Neural crest cell (in vitro differentiated cells): ENCODE results near the gene CREB3L2. TPM values are rescaled to one million over a fixed set of nuclear protein-coding genes. Genes with fewer than 3 reads are reported as not detected.
"Not testable (repeated sequence)": the region's sequence is repeated elsewhere in the genome, so short reads cannot be mapped to it uniquely, and the experiment has no call there.

ENCODE experiments used
- DNase-seq: peaks from one replicate; pipeline ENCODE4 v3.0.0; 2021; ENCODE audit warnings: low read depth, mixed read lengths, low spot score
- H3K27ac Mint-ChIP-seq: one replicate; pipeline ENCODE4 v1.8.0; 2021; ENCODE audit warnings: mild to moderate bottlenecking, mixed read lengths; ENCODE audit not compliant: unreplicated experiment
- H3K27me3 Mint-ChIP-seq: 2 replicates; pipeline ENCODE4 v1.8.0; 2021; ENCODE audit warnings: low read depth, mild to moderate bottlenecking, mixed read lengths
- H3K36me3 Mint-ChIP-seq: 2 replicates; pipeline ENCODE4 v1.8.0; 2021; ENCODE audit warnings: low read depth, mild to moderate bottlenecking, mixed read lengths
- H3K4me1 Mint-ChIP-seq: 2 replicates; pipeline ENCODE4 v1.8.0; 2021; ENCODE audit warnings: mixed read lengths
- H3K4me3 Mint-ChIP-seq: one replicate; pipeline ENCODE4 v1.8.0; 2021; ENCODE audit warnings: mild to moderate bottlenecking, mixed read lengths
- H3K9me3 Mint-ChIP-seq: 2 replicates; pipeline ENCODE4 v1.8.0; 2021; ENCODE audit warnings: mixed read lengths
- total RNA-seq: library from RNA; stranded (reverse); gene quantifications from 2 replicates; pipeline ENCODE4 v1.2.1, GENCODE V29; 2021
- TF ChIP-seq, protein P1 (sequence below): fragments of 200-600 bp; sonication (generic); conservative IDR thresholded peaks from 2 replicates; pipeline ENCODE4 v1.5.0; 2021; ENCODE audit warnings: antibody characterized with exemption, mild to moderate bottlenecking

CREB3L2 gene
- total RNA-seq, 1 donor from 2014 or later = 51.9 TPM

- Mint-ChIP-seq H3K9me3 (peaks cover 2% of the 10 kb centered on the region), H3K27ac (no peak overlapping the region), H3K4me3 (no peak overlapping the region), H3K36me3 (peaks cover 15% of the 10 kb centered on the region), H3K27me3 (no peaks in the 10 kb centered on the region), H3K4me1 (peaks cover 58% of the 10 kb centered on the region)
- TF ChIP-seq, protein P1, sequence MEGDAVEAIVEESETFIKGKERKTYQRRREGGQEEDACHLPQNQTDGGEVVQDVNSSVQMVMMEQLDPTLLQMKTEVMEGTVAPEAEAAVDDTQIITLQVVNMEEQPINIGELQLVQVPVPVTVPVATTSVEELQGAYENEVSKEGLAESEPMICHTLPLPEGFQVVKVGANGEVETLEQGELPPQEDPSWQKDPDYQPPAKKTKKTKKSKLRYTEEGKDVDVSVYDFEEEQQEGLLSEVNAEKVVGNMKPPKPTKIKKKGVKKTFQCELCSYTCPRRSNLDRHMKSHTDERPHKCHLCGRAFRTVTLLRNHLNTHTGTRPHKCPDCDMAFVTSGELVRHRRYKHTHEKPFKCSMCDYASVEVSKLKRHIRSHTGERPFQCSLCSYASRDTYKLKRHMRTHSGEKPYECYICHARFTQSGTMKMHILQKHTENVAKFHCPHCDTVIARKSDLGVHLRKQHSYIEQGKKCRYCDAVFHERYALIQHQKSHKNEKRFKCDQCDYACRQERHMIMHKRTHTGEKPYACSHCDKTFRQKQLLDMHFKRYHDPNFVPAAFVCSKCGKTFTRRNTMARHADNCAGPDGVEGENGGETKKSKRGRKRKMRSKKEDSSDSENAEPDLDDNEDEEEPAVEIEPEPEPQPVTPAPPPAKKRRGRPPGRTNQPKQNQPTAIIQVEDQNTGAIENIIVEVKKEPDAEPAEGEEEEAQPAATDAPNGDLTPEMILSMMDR = no peak
- no peak for DNase-seq
These were observed 32.1 kb downstream of the CREB3L2 start for GRCh38 chr7:137969828-137970227.

- H3K4me1 Mint-ChIP-seq = peaks cover 52% of the 10 kb centered on the region
- TF ChIP-seq, protein P1 = no peak
- peaks cover 2% of the 10 kb centered on the region for H3K9me3 Mint-ChIP-seq
- H3K27me3 Mint-ChIP-seq = no peaks in the 10 kb centered on the region
- H3K27ac Mint-ChIP-seq = no peak overlapping the region
- peaks cover 15% of the 10 kb centered on the region for H3K36me3 Mint-ChIP-seq
- no peak overlapping the region for H3K4me3 Mint-ChIP-seq
- DNase-seq = no peak
These were observed 33.0 kb downstream of the CREB3L2 start for GRCh38 chr7:137968890-137969289.

DNA sequence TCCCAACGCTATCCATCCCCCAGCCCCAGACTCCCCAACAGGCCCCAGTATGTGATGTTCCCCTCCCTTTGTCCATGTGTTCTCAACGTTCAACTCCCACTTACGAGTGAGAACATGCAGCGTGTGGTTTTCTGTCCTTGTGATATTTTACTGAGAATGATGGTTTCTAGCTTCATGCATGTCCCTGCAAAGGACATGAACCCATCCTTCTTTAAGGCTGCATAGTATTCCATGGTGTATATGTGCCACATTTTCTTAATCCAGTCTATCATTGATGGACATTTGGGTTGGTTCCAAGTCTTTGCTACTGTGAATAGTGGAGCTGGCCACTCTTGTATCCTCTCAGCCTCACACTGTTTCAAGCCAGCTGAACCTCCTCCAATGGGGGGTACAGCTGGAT is 33.5 kb downstream of the CREB3L2 start:
- peak overlapping the region; percentile 74 for H3K27ac Mint-ChIP-seq
- DNase-seq, H3K9me3 Mint-ChIP-seq, H3K27me3 Mint-ChIP-seq, H3K4me3 Mint-ChIP-seq: not testable (repeated sequence)
- peaks cover 15% of the 10 kb centered on the region for H3K36me3 Mint-ChIP-seq
- H3K4me1 Mint-ChIP-seq = peaks cover 49% of the 10 kb centered on the region

DNA sequence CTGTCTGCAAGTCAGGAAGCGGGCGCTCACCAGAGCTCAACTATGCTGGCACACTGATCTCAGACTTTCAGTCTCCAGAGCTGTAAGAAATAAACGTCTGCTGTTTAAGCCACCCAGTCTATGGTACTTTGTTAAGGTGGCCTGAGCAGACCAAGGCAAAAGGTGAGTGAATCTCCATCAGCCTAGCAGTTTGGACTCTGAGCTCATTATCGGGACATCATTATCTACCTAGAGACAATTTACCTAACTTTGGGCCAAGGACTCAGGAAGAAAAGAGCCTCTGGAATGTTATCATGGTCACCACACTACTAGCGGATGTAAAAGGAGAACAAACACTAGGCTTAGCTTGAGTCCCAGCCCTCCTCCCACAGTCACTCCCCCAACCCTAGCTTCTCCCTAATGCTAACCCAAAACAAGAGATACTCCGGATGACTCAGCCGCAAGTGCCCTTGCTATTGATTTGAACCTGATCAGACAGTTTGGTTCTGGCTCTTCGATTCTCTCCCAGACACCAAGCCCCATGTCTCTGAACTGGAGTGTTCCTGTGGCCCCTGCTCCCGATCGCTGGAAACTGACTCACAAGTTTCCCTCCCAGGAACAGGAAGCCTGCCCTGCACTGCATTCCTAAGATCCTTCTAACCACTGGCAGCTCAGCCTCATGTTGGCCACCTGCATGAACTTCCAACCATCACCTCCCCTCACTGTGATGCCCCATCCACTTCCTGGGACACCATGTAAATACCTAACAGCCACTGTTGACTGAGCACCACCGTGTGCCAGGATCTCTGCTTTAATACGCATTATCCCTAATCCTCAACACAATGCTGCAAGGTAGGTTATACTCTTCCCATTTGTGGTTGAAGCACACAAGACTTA is 34.5 kb downstream of the CREB3L2 start:
- peaks cover 48% of the 10 kb centered on the region for H3K4me1 Mint-ChIP-seq
- no peaks in the 10 kb centered on the region for H3K27me3 Mint-ChIP-seq
- peaks cover 18% of the 10 kb centered on the region for H3K36me3 Mint-ChIP-seq
- DNase-seq = no peak
- peak overlapping the region; percentile 54 for H3K27ac Mint-ChIP-seq
- TF ChIP-seq, protein P1 = no peak
- peaks cover 2% of the 10 kb centered on the region for H3K9me3 Mint-ChIP-seq
- H3K4me3 Mint-ChIP-seq = no peak overlapping the region

DNA sequence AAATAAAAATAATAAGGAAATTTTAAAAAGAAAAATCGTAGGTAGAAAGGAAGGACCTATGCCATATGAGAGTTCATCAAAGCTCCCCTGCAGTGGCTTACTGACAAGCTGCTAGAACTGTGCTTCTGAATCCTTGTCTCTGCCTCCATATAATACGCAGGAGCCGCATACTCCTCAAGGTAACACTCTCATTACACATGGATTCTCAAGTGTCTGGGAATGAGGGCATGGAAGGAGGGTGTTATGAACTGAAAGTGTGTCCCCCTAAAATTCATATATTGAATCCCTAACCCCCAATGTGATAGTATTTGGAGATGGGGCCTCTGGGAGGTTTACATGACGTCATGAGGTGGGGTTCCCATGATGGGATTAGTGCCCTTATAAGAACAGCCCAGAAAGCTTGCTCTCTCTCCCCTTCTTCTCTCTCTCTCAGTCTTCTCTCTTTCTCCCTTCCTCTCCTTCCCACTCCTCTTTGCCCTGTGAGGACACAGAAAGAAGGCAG is 35.2 kb downstream of the CREB3L2 start:
- Mint-ChIP-seq H3K27ac (no peak overlapping the region), H3K9me3 (peaks cover 2% of the 10 kb centered on the region), H3K4me3 (no peak overlapping the region), H3K4me1 (peaks cover 51% of the 10 kb centered on the region), H3K27me3 (no peaks in the 10 kb centered on the region), H3K36me3 (peaks cover 19% of the 10 kb centered on the region)
- DNase-seq = no peak
- TF ChIP-seq, protein P1 = no peak
